ENCODE data around the gene RASAL3.
A peak's percentile ranks its signal among the peaks of the same experiment; 100 is the strongest.

RASAL3 gene

GRCh38 chr19:15471639-15472101 is 7.3 kb upstream of the RASAL3 start:
- DNase-seq, result no peak

- no peak for DNase-seq
These were observed 5.4 kb upstream of the RASAL3 start for GRCh38 chr19:15469513-15470297.

- no peak for DNase-seq
These were observed 4.5 kb upstream of the RASAL3 start for GRCh38 chr19:15468675-15469512.

DNA sequence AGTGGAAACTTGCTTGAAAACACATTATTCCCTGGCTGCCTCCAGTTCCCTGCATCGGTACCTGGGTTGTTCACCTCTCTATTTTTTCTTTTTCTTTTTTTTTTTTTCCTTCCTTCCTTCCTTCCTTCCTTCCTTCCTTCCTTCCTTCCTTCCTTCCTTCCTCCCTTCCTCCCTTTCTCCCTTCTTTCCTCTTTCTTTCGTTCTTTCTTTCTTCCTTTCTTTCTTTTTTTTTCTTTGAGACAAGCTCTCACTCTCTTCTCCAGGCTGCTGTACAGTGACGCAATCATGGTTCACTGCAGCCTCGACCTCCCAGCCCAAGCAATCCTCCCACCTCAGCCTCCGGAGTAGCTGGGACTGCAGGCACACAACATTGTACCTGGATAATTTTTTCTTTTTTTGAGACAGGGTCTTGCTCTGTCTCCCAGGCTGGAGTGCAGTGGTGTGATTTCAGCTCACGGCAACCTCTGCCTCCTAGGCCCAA is 3.4 kb upstream of the RASAL3 start:
- no peak for DNase-seq

GRCh38 chr19:15466851-15467733 is 2.7 kb upstream of the RASAL3 start:
- no peak for DNase-seq

GRCh38 chr19:15463861-15464371 is 428 bp downstream of the RASAL3 start:
- DNase-seq, result peak in 1 of 2 donors; percentile 4

- no peak for DNase-seq
These were observed 2.6 kb downstream of the RASAL3 start for GRCh38 chr19:15461694-15462093.

DNA sequence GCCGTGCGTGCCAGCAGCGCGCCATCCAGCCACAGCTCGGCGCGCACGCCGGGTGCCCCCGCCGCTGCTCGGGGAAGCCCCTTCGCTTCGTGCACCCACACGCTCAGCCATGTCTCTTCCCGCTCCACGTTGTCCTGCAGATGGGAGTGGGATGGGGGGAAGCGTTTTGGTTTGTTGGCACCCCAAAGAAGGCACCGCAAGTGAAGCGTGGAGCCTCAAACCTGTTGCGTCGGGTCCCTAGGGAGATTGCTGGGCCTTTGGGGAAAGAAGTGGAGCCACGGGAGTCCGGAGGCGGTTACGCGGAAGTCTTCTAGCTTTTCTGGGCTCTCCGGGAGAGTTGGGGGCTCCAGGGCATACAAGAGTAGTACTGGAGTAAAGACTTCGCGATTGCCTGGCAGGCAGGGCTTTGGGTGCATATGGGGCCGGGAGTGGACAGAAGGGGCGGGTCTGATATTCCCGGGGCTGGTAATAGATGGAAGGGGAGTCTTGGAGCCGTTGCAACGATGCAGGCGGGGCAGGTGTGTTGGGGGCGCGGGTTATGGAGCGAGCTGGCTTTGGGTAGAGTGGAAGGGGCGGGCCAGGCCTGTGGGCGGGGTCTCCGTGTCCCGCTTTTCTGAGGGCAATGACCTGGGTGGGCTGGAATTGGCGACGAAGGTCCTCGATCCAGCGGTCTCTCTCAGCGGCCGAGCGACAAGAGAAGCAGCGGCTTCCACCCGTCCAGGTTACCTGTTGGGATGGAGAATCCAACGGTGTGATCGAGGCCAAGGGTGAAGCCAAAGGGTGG is 6.5 kb downstream of the RASAL3 start:
- no peak for DNase-seq

- no peak for DNase-seq
These were observed 7.3 kb downstream of the RASAL3 start for GRCh38 chr19:15456871-15457700.

GRCh38 chr19:15456441-15456840 is 7.9 kb downstream of the RASAL3 start:
- no peak for DNase-seq

DNA sequence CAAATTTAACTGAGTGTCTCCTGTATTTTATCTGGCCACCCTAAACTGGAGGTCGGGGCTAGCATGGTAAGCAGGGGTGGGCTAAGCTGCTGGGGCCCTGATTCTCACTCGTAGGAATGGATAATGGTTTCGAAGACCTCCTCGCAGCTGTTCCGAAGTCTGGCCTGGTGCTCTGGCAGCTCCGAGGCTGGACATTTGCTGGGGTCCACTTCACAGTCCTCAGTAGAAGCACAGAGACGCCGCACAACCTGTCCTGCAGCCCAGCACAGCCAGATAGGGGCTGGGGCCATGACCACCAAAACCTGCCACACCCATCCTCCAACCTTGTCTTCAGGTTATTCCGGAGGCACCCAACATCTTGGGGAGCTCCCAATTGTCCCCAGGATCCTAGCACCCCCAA is 8.3 kb downstream of the RASAL3 start:
- DNase-seq, result no peak

- no peak for DNase-seq
These were observed 10.2 kb downstream of the RASAL3 start for GRCh38 chr19:15453906-15454860.

- no peak for DNase-seq
These were observed 11.2 kb downstream of the RASAL3 start for GRCh38 chr19:15453091-15453578.

DNA sequence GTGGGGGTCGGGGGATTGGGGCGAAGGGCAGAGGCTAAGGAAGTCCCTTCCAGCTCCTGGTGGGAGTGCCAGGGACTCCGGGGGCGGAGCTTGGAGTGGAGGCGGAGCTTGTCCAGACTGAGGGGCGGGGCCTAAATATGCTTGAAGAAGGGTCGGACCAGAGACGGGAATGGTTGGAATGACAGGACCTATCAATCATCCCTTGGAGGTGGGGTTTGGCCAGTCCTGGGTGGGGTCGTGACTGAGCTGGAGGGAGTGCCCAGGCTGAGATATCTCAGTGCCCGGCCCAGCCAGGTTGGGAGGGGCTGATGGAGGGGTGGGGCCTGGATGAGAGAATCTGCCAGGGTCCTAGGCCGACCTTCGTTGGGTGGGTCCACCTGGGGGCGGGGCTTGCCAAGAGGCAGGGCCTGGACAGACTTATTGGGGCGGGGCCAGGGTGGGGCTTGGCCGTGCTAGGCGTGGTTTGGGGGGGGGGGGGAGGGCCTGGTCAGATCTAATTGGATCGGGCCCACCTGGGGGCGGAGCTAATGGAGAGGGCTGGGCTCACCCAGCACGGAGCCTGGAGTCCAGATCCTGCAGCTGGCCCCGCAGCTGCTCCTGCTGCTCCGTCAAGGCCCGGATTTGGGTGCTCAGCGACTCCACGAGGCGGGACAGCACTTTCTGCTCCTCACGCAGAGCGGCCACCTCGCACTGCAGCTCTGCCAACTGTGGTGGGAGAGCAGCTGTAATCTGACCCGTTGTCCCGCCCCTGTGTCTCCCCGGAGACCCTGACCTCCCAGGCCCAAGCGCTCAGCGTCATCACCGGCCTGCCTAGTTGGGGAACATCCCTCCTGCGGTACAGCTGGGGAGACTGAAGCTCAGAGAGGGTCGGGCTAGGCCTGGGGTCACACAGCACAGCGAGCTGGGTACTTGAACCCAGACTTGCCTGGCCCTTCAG is 12.0 kb downstream of the RASAL3 start:
- DNase-seq, result peak in 1 of 2 donors; percentile 29

- DNase-seq, result no peak
These were observed 13.8 kb downstream of the RASAL3 start for GRCh38 chr19:15450528-15450890.

GRCh38 chr19:15449620-15450527 is 14.5 kb downstream of the RASAL3 start, which contains the start of gene WIZ:
Gene WIZ (minus strand): TSS chr19:15449956. CDS start chr19:15448307, 1,649 bp downstream.
- peak; percentile 27 to 76 for DNase-seq
